Sigmoid colon (tissue), 4 donors: ENCODE data around the gene WWC1.

ENCODE experiments used
- CTCF ChIP-seq, 4 experiments: fragments of 450-650 bp in 3 of 4; fragments of 200-600 bp in 1 of 4; IDR thresholded peaks; one replicate each; pipeline ENCODE4 v1.5.1; 2016 to 2019; ENCODE audit warnings: antibody characterized with exemption in 4 of 4, mild to moderate bottlenecking in 3 of 4, moderate library complexity in 2 of 4
- POLR2AphosphoS5 ChIP-seq, 4 donors: sonication (generic); formaldehyde crosslinking; IDR thresholded peaks; one replicate each; pipeline ENCODE4 v1.6.1; 2017; ENCODE audit warnings: antibody characterized with exemption in 4 of 4

DNA sequence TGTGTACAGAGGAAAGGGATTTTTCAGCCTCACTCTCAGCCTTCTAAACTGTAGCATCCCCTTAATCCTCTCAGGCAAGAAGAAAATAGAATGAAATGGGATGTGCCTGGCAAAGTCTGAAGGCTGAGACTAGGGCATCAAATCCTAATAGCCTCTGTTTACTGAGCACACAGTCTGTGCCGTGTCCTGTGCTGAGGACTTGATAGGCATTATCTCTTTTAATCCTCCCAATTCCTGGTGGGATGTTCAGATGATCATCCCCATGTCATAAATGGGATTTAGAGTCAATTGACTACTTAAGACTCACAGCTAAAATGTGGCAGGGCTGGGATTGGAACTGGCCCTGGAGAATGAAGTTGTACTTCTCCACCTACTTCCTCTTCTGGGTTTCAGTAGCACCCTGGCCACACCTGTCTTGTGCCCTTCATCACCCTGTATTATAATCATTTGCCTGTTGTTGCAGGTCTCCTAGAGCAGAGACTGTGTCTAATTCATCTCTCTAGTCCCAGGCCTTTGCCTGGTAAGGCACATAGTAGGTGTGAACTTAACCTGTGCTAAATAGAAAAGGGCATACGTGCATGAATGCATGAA is 81.0 kb downstream of the WWC1 start:
- TF ChIP-seq POLR2AphosphoS5 (IDR thresholded peaks at IDR 0.05), result no peak
- TF ChIP-seq CTCF (IDR thresholded peaks at IDR 0.05), result no peak
